Motor neuron (in vitro differentiated cells): ENCODE measurements around the gene ROCK2. TPM values are rescaled to one million over a fixed set of nuclear protein-coding genes. Genes with fewer than 3 reads are reported as not detected.

Source experiments
- ATAC-seq, 8 experiments: fragments of 200-7000 bp; cut with Tn5 transposase; replicated peaks in 6 of 8; 2 replicates each; pipeline ENCODE4 v1.8.0; 2021; ENCODE audit warnings: mild to moderate bottlenecking in 8 of 8, moderate library complexity in 8 of 8
- H3K27ac ChIP-seq, 2 donors: fragments of 250-450 bp; sonication (Bioruptor Pico); 2 replicates each; pipeline ENCODE4 v1.9.0; 2021; ENCODE audit warnings: antibody characterized with exemption in 2 of 2, mild to moderate bottlenecking in 2 of 2, moderate library complexity in 1 of 2
- H3K4me1 ChIP-seq, 2 donors: fragments of 250-450 bp; sonication (Bioruptor Pico); replicated peaks in 1 of 2; 2 replicates each; pipeline ENCODE4 v1.6.1; 2021; ENCODE audit warnings: antibody characterized with exemption in 2 of 2, mild to moderate bottlenecking in 2 of 2, moderate library complexity in 1 of 2
- H3K4me3 ChIP-seq, 5 donors: fragments of 250-450 bp; sonication (Bioruptor Pico); 2 replicates each; pipeline ENCODE4 v1.9.0; 2021; ENCODE audit warnings: antibody characterized with exemption in 5 of 5, mild to moderate bottlenecking in 5 of 5, moderate library complexity in 4 of 5
- WGBS, 10 experiments: fragments of 450-650 bp; shearing (Covaris generic); methylation state at CpG; one replicate each; pipeline ENCODE4 v1.0.0; 2022; 5-methylcytosine and 5-hydroxymethylcytosine counted together
- in situ Hi-C, 9 experiments: fragments of 400-800 bp; cut with MboI; loops; one replicate each; pipeline ENCODE4 v1.15.0; 2021; ENCODE audit warnings: low sequenced_read_pairs in 9 of 9, low pct_unique_long_range_greater_than_20kb in 2 of 9; ENCODE audit not compliant: unreplicated experiment in 9 of 9
- total RNA-seq, 8 experiments: library from RNA; unstranded; fragments of 300-600 nt; gene quantifications; 2 replicates each; pipeline versions ENCODE4 v1.2.3 to v1.2.4, GENCODE V29; 2022

ROCK2 gene
- total RNA-seq, 8 experiments from 2014 or later = 17.3 to 36.0 (median 22.4) TPM

DNA sequence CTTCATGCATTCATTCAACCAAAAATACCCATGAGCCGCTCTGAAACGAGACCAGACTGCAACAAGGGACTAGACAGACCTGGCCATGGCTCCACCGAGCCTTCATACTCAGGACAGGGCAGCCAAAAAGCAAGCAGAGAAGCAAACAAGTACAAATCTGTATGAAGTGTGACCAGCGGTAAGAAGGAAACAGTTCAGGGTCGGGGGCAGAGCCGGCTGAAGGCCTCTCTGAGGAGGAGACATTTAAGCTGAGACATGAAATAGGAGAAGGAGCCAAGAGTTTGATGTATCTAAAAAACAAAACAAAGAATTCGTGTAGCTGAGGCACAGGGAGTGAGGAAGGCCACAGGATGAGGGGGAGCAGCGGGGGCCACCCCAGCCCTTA lies 210.5 kb downstream of the ROCK2 start:
- 40 to 74% (median 65%) methylated on average over 3 to 8 of the region's 8 CpGs; no CpG with 5 or more reads in 3 of the 10 experiments for WGBS, 10 experiments
- in situ Hi-C loops = loop anchor here in 6 of 9 experiments (25.0 kb wide), 4 partner anchors 278 to 453 kb away; no protein-coding TSS in a partner anchor

GRCh38 chr2:11133238-11133935 lies 211.0 kb downstream of the ROCK2 start:
- in situ Hi-C loops = loop anchor here in 6 of 9 experiments (25.0 kb wide), 4 partner anchors 279 to 454 kb away; no protein-coding TSS in a partner anchor

More for the DNA sequence above, 210.5 kb downstream of the ROCK2 start:
- Histone ChIP-seq H3K27ac (no peak overlapping the region), H3K4me1 (peaks cover 13 to 16% of the 10 kb centered on the region in 2 donors), H3K4me3 (peak overlapping the region in 2 of 5 donors; percentile 40 to 41)
- no peak for ATAC-seq

DNA sequence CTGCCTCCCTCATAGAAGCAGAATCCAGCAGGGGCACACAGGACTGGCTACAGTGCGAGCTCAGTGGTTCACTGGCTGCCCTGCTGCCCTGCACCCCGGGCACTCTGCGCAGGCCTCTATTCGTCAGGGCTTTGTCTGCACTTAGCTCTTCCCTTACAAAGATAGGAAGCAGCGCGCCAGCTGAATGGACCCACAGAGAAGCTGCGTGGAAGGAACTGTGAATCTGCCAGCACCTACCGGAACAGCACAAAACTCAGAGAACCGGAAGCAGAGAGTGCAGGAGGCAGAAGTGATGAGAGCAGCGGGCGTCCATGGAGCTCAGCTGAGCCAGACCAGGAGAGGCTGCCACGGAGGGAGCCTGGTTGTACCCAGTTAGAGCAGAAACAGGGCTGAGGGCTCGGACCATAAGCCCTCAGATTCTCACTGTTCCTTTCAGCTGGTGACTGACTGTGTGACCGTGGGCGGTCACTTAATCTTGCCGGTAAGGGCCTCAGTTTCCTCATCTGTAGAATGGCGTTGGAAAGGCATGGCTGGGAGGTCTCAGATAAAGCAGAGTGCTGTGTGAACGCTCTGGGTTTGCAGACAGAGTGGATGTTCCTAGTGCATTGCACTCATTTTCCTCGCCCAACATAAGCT lies 212.3 kb downstream of the ROCK2 start:
- ATAC-seq = no peak
- WGBS, 10 experiments = 0 to 84% (median 71%) methylated on average over 1 to 12 of the region's 19 CpGs; no CpG with 5 or more reads in 2 of the 10 experiments
- Histone ChIP-seq H3K27ac (no peak overlapping the region), H3K4me1 (peaks cover 13 to 16% of the 10 kb centered on the region in 2 donors), H3K4me3 (peak overlapping the region in 2 of 5 donors; percentile 29 to 40)
- in situ Hi-C loops = loop anchor here in 6 of 9 experiments (25.0 kb wide), 4 partner anchors 280 to 455 kb away; no protein-coding TSS in a partner anchor

More at GRCh38 chr2:11133238-11133935, 211.0 kb downstream of the ROCK2 start:
- peaks cover 13 to 16% of the 10 kb centered on the region in 2 donors for H3K4me1 ChIP-seq
- peak overlapping the region; percentile 27 to 41 (median 29) for H3K4me3 ChIP-seq
- 79% methylated on average over 11 of the region's 25 CpGs; no CpG with 5 or more reads in 9 of the 10 experiments for WGBS, 10 experiments
- ATAC-seq = peak in 6 of 8 experiments; percentile 3 to 33 (median 24)
- no peak overlapping the region for H3K27ac ChIP-seq

GRCh38 chr2:11131166-11131920 lies 213.1 kb downstream of the ROCK2 start:
- H3K4me3 ChIP-seq = no peak overlapping the region
- in situ Hi-C loops = loop anchor here in 6 of 9 experiments (25.0 kb wide), 4 partner anchors 281 to 456 kb away; no protein-coding TSS in a partner anchor
- peaks cover 13 to 16% of the 10 kb centered on the region in 2 donors for H3K4me1 ChIP-seq
- 60 to 100% (median 83%) methylated on average over 1 to 8 of the region's 20 CpGs; no CpG with 5 or more reads in 3 of the 10 experiments for WGBS, 10 experiments
- H3K27ac ChIP-seq = no peak overlapping the region
- no peak for ATAC-seq

Other genes with a start within 250 kb of the ROCK2 start
- 10 to 100 TPM in 1 of 8 experiments, 1 to 10 TPM in 7; 1.2 to 12.3 (median 3.0) TPM for gene SLC66A3, start 189.2 kb downstream of the ROCK2 start, total RNA-seq
- 10 to 100 TPM; 10.7 to 22.5 (median 13.7) TPM for gene E2F6, start 121.5 kb upstream of the ROCK2 start, total RNA-seq
- 10 to 100 TPM in 4 of 8 experiments, 1 to 10 TPM in 4; 1.1 to 78.6 (median 16.0) TPM for gene GREB1, start 189.4 kb upstream of the ROCK2 start, total RNA-seq